Epithelial cell of proximal tubule (primary cell): ENCODE data around the gene PLD1. TPM values are rescaled to one million over a fixed set of nuclear protein-coding genes. Genes with fewer than 3 reads are reported as not detected.

ENCODE experiments used
- DNase-seq: peaks from one replicate; pipeline ENCODE4 v3.0.0-alpha.2; 2011; ENCODE audit warnings: low read depth
- H3K4me3 ChIP-seq: 2 replicates; pipeline ENCODE4 v1.5.1; 2011; ENCODE audit warnings: low read depth, mild to moderate bottlenecking, low read length
- total RNA-seq: library from RNA; depleted of rRNA; stranded (reverse); fragments of >200 nt; gene quantifications from 2 replicates; pipeline ENCODE4 v1.2.3, GENCODE V29; 2015
- TF ChIP-seq, protein P1 (sequence below): conservative IDR thresholded peaks from 2 replicates; pipeline ENCODE4 v1.5.1; 2012; ENCODE audit warnings: low read depth, mild to moderate bottlenecking, low read length

Gene PLD1
- total RNA-seq, 1 donor from 2014 or later, result 5.1 TPM

DNA sequence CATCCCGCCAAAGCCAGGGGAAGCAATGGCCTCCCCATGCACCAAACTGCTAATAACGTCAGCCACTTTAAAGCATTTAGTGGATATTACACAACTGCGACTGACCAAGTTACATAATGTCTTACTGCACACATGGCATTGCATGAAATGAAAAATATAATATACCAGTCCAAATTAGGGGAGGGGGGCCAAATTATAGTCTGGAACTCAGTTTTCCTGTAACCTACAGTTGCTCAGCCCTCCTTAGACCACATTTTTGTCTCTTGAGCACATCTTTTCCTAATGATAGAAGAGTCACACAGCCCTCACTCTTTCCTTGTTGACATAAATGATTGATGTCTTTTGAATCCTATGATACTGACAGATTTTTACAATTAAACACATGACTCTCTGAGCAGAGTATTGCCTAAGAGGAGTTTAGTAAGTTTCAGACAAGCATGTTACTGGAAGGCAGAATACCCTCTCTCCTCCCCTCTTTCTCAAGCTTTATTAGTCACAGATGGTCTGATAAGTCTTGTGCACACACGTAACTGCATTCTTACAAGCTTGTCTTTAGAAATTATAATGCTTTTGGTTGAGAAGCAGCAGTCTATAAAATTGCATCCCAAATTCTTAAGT is 1.1 kb upstream of the PLD1 start:
- DNase-seq, result no peak
- H3K4me3 ChIP-seq, result no peak overlapping the region
- TF ChIP-seq, protein P1, sequence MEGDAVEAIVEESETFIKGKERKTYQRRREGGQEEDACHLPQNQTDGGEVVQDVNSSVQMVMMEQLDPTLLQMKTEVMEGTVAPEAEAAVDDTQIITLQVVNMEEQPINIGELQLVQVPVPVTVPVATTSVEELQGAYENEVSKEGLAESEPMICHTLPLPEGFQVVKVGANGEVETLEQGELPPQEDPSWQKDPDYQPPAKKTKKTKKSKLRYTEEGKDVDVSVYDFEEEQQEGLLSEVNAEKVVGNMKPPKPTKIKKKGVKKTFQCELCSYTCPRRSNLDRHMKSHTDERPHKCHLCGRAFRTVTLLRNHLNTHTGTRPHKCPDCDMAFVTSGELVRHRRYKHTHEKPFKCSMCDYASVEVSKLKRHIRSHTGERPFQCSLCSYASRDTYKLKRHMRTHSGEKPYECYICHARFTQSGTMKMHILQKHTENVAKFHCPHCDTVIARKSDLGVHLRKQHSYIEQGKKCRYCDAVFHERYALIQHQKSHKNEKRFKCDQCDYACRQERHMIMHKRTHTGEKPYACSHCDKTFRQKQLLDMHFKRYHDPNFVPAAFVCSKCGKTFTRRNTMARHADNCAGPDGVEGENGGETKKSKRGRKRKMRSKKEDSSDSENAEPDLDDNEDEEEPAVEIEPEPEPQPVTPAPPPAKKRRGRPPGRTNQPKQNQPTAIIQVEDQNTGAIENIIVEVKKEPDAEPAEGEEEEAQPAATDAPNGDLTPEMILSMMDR, result no peak

- DNase-seq, result no peak
- H3K4me3 ChIP-seq, result peak overlapping the region; percentile 67
- TF ChIP-seq, protein P1, result no peak
Measured at GRCh38 chr3:171810629-171811294, 479 bp upstream of the PLD1 start.

GRCh38 chr3:171809611-171809860 is 747 bp downstream of the PLD1 start:
- DNase-seq, result no peak
- peak overlapping the region; percentile 67 for H3K4me3 ChIP-seq
- TF ChIP-seq, protein P1, result no peak

- no peak for DNase-seq
- TF ChIP-seq, protein P1, result no peak
- no peak overlapping the region for H3K4me3 ChIP-seq
Measured at GRCh38 chr3:171807806-171808205, 2.5 kb downstream of the PLD1 start.

GRCh38 chr3:171807129-171807675 is 3.1 kb downstream of the PLD1 start:
- TF ChIP-seq, protein P1, result no peak
- H3K4me3 ChIP-seq, result no peak overlapping the region
- no peak for DNase-seq

- DNase-seq, result no peak
- no peak overlapping the region for H3K4me3 ChIP-seq
- TF ChIP-seq, protein P1, result no peak
Measured at GRCh38 chr3:171806200-171807128, 3.8 kb downstream of the PLD1 start.
